ENCODE data around the gene KCNK16.

The KCNK16 gene

DNA sequence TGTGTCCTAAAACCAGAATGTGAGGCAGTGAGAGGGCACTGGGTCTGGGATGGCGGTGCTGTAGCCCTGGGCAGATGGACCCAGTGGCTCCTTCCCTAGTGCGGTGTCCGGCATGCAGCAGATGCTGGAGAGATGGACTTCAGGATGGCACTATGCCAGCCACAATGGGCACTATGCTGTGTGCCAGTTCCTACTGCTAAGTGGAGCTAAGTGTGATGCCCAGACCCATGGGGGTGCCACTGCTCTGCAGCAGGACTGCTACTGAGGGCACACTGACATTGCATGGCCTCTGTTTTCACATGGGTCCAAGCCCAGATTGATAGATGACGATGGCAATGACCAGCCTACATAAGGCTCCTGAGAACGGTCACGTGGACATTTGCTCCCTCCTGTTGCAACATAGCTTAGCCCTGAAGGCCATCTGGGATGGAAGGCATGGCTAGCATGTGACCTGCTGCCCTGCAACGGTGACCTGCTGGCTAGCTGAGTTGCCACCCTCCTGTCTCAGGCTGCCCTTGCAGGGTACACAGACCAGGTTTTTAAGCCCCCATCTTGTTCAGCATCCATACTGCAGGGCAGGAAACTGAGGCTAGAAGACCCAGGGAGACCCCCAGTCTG is 31.3 kb upstream of the KCNK16 start:
- Histone ChIP-seq H3K4me1 (ENCODE audit: control insufficient read depth, insufficient read depth, low read length) (no peaks in the 10 kb centered on the region), H3K9ac (ENCODE audit: low read depth, low read length) (no peak overlapping the region)

GRCh38 chr6:39350723-39351505 is 28.4 kb upstream of the KCNK16 start:
- H3K27me3 ChIP-seq (ENCODE audit: control insufficient read depth, insufficient read depth, low read length) = no peaks in the 10 kb centered on the region
- no peaks in the 10 kb centered on the region for H3K36me3 ChIP-seq (ENCODE audit: control insufficient read depth, insufficient read depth, low read length)
- no peak overlapping the region for H3K4me3 ChIP-seq (ENCODE audit: low read depth, low read length)
- H3K9ac ChIP-seq (ENCODE audit: low read depth, low read length) = no peak overlapping the region
- no peaks in the 10 kb centered on the region for H3K4me1 ChIP-seq (ENCODE audit: control insufficient read depth, insufficient read depth, low read length)
- no peaks in the 10 kb centered on the region for H3K9me3 ChIP-seq (ENCODE audit: control insufficient read depth, insufficient read depth, low read length)

More for the DNA sequence above, 31.3 kb upstream of the KCNK16 start:
- no peaks in the 10 kb centered on the region for H3K9me3 ChIP-seq (ENCODE audit: control insufficient read depth, insufficient read depth, low read length)
- no peak overlapping the region for H3K4me3 ChIP-seq (ENCODE audit: low read depth, low read length)
- no peaks in the 10 kb centered on the region for H3K36me3 ChIP-seq (ENCODE audit: control insufficient read depth, insufficient read depth, low read length)
- no peaks in the 10 kb centered on the region for H3K27me3 ChIP-seq (ENCODE audit: control insufficient read depth, insufficient read depth, low read length)

- Histone ChIP-seq H3K4me1 (ENCODE audit: control insufficient read depth, insufficient read depth, low read length) (peaks cover under 1% of the 10 kb centered on the region), H3K36me3 (ENCODE audit: control insufficient read depth, insufficient read depth, low read length) (no peaks in the 10 kb centered on the region), H3K27me3 (ENCODE audit: control insufficient read depth, insufficient read depth, low read length) (no peaks in the 10 kb centered on the region), H3K9ac (ENCODE audit: low read depth, low read length) (no peak overlapping the region), H3K4me3 (ENCODE audit: low read depth, low read length) (no peak overlapping the region), H3K9me3 (ENCODE audit: control insufficient read depth, insufficient read depth, low read length) (no peaks in the 10 kb centered on the region)
Measured at GRCh38 chr6:39348740-39349139, 26.2 kb upstream of the KCNK16 start.

- Histone ChIP-seq H3K4me3 (ENCODE audit: low read depth, low read length) (no peak overlapping the region), H3K9me3 (ENCODE audit: control insufficient read depth, insufficient read depth, low read length) (no peaks in the 10 kb centered on the region), H3K27me3 (ENCODE audit: control insufficient read depth, insufficient read depth, low read length) (no peaks in the 10 kb centered on the region), H3K36me3 (ENCODE audit: control insufficient read depth, insufficient read depth, low read length) (no peaks in the 10 kb centered on the region), H3K9ac (ENCODE audit: low read depth, low read length) (no peak overlapping the region), H3K4me1 (ENCODE audit: control insufficient read depth, insufficient read depth, low read length) (peaks cover 2% of the 10 kb centered on the region)
Measured at GRCh38 chr6:39347906-39348585, 25.5 kb upstream of the KCNK16 start.

DNA sequence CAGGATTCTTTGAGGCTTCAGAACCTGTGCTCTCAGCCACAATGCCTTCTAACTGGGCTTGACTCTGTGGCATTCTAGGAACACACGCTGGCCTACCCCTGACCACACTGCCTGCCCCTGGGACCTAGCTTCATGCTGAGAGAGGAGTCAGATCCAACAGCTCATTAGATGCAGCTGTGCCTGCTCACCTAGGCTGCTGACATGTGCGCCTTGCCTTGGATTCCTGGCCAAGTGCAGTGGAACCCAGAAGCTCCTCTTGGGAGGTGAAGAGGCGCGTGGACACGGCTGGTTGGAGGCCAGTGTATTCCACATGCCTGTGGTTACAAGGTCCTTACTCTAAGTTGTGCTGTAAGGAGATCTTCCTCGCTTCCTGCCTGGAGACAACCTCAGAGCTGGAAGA is 24.7 kb upstream of the KCNK16 start:
- H3K4me1 ChIP-seq (ENCODE audit: control insufficient read depth, insufficient read depth, low read length) = peaks cover 2% of the 10 kb centered on the region
- no peak overlapping the region for H3K9ac ChIP-seq (ENCODE audit: low read depth, low read length)
- H3K36me3 ChIP-seq (ENCODE audit: control insufficient read depth, insufficient read depth, low read length) = no peaks in the 10 kb centered on the region
- H3K27me3 ChIP-seq (ENCODE audit: control insufficient read depth, insufficient read depth, low read length) = no peaks in the 10 kb centered on the region
- H3K9me3 ChIP-seq (ENCODE audit: control insufficient read depth, insufficient read depth, low read length) = no peaks in the 10 kb centered on the region
- H3K4me3 ChIP-seq (ENCODE audit: low read depth, low read length) = no peak overlapping the region

DNA sequence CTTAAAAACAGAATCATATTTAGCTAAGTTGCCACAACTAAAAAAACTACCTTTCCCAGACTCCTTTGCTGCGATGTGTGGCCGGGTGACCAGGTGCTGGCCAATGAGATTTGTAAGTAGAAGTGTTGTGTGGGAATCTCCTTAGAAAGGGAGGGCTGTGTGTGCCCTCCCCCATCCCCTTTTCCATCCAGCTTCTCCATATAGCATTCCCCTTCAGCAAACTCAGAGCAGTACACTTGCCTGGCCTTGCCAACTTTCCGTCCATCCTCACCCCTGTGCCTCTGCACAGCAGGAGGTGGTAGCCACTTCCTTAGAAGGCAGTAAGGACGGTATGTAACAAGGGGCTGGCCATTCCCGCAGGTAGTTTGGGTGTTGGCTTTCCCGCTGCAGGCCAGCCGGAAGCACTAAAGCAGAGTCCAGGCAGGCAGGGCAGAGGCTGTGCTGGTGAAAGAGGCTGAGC is 22.3 kb upstream of the KCNK16 start:
- Histone ChIP-seq H3K36me3 (ENCODE audit: control insufficient read depth, insufficient read depth, low read length) (no peaks in the 10 kb centered on the region), H3K4me1 (ENCODE audit: control insufficient read depth, insufficient read depth, low read length) (peaks cover 2% of the 10 kb centered on the region), H3K9ac (ENCODE audit: low read depth, low read length) (no peak overlapping the region), H3K9me3 (ENCODE audit: control insufficient read depth, insufficient read depth, low read length) (no peaks in the 10 kb centered on the region), H3K4me3 (ENCODE audit: low read depth, low read length) (no peak overlapping the region), H3K27me3 (ENCODE audit: control insufficient read depth, insufficient read depth, low read length) (no peaks in the 10 kb centered on the region)

DNA sequence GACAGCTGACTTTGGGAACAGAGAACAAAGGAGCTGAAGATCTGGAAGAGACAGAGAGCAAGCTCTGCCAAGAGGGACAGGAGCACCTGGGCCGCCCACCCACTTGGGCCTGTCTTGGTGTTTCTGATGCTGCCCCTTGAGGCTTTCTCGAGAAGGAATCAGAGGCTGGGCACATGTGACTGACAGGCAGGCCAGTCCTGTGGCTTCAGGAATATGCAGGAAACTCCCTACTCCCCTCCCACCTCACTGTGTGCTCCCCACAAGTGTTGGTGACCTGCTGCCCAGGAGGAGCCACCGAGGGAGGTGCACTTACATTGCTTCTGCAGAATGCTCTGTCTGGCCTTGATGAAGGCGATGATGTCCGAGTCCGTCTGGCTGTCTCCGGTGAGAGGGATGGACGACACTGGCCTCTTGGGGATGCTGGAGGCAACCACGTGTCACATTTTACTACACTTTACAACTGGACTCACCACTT is 20.9 kb upstream of the KCNK16 start:
- Histone ChIP-seq H3K9ac (ENCODE audit: low read depth, low read length) (no peak overlapping the region), H3K9me3 (ENCODE audit: control insufficient read depth, insufficient read depth, low read length) (no peaks in the 10 kb centered on the region), H3K27me3 (ENCODE audit: control insufficient read depth, insufficient read depth, low read length) (no peaks in the 10 kb centered on the region), H3K36me3 (ENCODE audit: control insufficient read depth, insufficient read depth, low read length) (no peaks in the 10 kb centered on the region), H3K4me1 (ENCODE audit: control insufficient read depth, insufficient read depth, low read length) (peaks cover 2% of the 10 kb centered on the region), H3K4me3 (ENCODE audit: low read depth, low read length) (no peak overlapping the region)

GRCh38 chr6:39342692-39343395 is 20.3 kb upstream of the KCNK16 start:
- Histone ChIP-seq H3K36me3 (ENCODE audit: control insufficient read depth, insufficient read depth, low read length) (no peaks in the 10 kb centered on the region), H3K27me3 (ENCODE audit: control insufficient read depth, insufficient read depth, low read length) (no peaks in the 10 kb centered on the region), H3K4me3 (ENCODE audit: low read depth, low read length) (no peak overlapping the region), H3K9me3 (ENCODE audit: control insufficient read depth, insufficient read depth, low read length) (no peaks in the 10 kb centered on the region), H3K9ac (ENCODE audit: low read depth, low read length) (no peak overlapping the region), H3K4me1 (ENCODE audit: control insufficient read depth, insufficient read depth, low read length) (peaks cover 2% of the 10 kb centered on the region)

- Histone ChIP-seq H3K9me3 (ENCODE audit: control insufficient read depth, insufficient read depth, low read length) (no peaks in the 10 kb centered on the region), H3K27me3 (ENCODE audit: control insufficient read depth, insufficient read depth, low read length) (no peaks in the 10 kb centered on the region), H3K9ac (ENCODE audit: low read depth, low read length) (no peak overlapping the region), H3K4me3 (ENCODE audit: low read depth, low read length) (no peak overlapping the region), H3K4me1 (ENCODE audit: control insufficient read depth, insufficient read depth, low read length) (peaks cover 2% of the 10 kb centered on the region), H3K36me3 (ENCODE audit: control insufficient read depth, insufficient read depth, low read length) (no peaks in the 10 kb centered on the region)
Measured at GRCh38 chr6:39341937-39342336, 19.4 kb upstream of the KCNK16 start.

DNA sequence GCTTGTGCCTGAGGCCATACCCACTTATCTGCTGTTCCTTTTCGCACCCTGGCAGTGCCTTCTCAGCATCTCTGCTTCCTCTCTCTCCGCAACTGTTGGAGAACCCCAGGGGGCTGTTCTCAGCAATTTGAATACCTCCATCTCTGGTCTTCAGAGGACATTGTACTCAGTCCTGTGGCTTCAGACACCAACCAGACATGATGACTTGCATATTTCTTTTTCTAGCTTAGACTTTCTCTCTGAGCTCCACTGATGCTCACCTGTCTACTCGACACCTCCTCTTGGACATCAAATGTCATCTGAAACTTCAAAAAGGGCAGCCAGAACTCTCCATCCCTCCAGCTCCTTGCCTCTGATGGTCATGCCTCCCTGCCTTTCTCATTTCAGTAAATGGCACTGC is 18.9 kb upstream of the KCNK16 start:
- no peak overlapping the region for H3K9ac ChIP-seq (ENCODE audit: low read depth, low read length)
- no peaks in the 10 kb centered on the region for H3K9me3 ChIP-seq (ENCODE audit: control insufficient read depth, insufficient read depth, low read length)
- H3K4me3 ChIP-seq (ENCODE audit: low read depth, low read length) = no peak overlapping the region
- peaks cover 2% of the 10 kb centered on the region for H3K4me1 ChIP-seq (ENCODE audit: control insufficient read depth, insufficient read depth, low read length)
- H3K27me3 ChIP-seq (ENCODE audit: control insufficient read depth, insufficient read depth, low read length) = no peaks in the 10 kb centered on the region
- H3K36me3 ChIP-seq (ENCODE audit: control insufficient read depth, insufficient read depth, low read length) = no peaks in the 10 kb centered on the region

DNA sequence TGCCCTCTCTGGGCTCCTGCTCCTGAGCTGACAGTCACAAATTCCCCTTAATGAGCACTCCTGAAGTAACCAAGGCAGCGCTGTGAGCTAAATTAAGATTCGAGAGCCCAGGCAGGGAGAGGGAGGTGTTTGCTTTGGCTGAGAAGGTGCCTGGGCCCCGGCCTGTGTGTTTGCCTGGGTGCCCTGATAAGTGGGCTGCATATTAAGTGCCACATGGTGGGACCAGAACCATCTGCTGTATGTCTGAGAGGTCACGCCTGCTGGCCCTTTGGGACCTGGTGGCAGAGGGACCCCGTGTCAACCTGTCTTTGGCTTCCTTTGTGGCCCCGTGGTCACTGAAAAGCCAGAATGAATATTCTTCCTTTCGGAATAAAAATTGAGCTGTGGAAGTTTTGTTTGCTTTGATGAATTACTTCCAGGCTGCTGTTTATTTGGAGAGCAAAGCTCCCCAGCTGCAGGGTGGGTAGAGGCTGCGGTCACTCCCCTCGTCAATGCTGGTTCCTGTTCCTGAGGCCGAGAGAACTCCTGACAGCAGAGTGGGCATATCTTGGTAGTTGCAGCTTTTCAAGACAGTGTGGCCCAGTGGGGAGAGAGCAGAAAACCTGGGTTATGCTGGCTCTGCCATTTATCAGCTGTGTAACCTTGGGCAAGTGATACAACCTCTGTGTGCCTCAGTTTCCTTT is 17.5 kb upstream of the KCNK16 start:
- peaks cover 2% of the 10 kb centered on the region for H3K4me1 ChIP-seq (ENCODE audit: control insufficient read depth, insufficient read depth, low read length)
- no peaks in the 10 kb centered on the region for H3K27me3 ChIP-seq (ENCODE audit: control insufficient read depth, insufficient read depth, low read length)
- no peak overlapping the region for H3K9ac ChIP-seq (ENCODE audit: low read depth, low read length)
- no peaks in the 10 kb centered on the region for H3K9me3 ChIP-seq (ENCODE audit: control insufficient read depth, insufficient read depth, low read length)
- H3K36me3 ChIP-seq (ENCODE audit: control insufficient read depth, insufficient read depth, low read length) = no peaks in the 10 kb centered on the region
- no peak overlapping the region for H3K4me3 ChIP-seq (ENCODE audit: low read depth, low read length)
